GM18498 (cell line): ENCODE results near the gene RAMP3.

ENCODE experiments used
- ATAC-seq: cut with Tn5 transposase; IDR thresholded peaks from one replicate; pipeline ENCODE4 v1.9.1; 2021; ENCODE audit warnings: mild to moderate bottlenecking, moderate library complexity; ENCODE audit not compliant: unreplicated experiment

RAMP3 gene

GRCh38 chr7:45178241-45179225 lies 20.9 kb downstream of the RAMP3 start:
- ATAC-seq: no peak

DNA sequence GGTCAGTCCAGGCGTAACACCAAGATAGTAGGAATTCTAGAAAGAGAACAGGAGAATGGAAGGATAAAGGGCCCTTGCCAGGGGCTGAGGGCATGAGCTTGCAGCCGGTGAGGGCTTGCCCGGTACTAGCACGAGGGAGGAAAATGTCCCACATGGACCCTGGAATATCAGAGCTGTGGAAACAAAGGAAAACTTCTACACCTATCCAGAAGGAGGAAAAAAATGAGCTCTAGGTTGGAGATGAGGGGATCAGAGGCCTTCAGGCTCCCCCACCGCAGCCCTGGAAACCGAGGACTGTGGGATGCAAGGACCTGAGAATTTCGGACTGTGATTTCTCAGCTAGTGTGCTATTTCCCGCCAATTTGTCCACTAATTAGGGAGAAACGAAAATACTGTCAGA lies 22.1 kb downstream of the RAMP3 start:
- no peak for ATAC-seq

GRCh38 chr7:45180084-45180986 lies 22.7 kb downstream of the RAMP3 start:
- ATAC-seq: no peak

DNA sequence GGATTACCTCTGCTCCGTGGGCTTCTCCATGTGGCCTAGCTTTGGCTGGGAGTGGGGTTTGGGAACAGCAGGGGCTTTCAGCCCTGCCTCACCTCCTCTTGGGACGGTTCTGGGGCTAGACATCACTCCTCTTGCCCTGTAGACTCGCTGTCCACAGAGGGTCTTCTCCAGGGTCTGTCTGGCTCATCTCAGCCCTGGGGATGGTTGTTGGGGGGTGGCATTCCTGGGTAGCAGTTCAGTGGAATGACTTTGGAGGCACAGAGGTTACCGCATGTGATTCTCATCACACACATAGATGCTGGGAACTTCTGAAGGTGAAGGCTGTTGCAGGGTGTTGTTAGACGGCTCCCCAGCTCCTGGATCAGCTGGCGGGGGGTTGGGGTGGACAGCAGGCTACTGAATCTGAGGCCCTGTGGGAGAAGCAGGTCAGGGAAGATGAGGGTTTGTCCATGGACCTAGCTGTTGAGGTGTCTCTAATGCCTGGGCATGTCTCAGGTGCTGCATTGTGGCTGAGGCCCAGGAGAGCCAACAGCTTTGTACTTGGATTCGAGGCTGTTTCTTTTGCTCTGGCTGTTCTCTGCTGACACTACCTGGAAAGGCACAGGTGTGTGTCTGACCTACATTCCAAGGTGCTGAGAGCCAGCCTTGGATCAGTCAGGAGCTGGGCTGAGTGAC lies 23.8 kb downstream of the RAMP3 start:
- ATAC-seq: no peak

- no peak for ATAC-seq
These were observed 24.6 kb downstream of the RAMP3 start for GRCh38 chr7:45181991-45182855.

DNA sequence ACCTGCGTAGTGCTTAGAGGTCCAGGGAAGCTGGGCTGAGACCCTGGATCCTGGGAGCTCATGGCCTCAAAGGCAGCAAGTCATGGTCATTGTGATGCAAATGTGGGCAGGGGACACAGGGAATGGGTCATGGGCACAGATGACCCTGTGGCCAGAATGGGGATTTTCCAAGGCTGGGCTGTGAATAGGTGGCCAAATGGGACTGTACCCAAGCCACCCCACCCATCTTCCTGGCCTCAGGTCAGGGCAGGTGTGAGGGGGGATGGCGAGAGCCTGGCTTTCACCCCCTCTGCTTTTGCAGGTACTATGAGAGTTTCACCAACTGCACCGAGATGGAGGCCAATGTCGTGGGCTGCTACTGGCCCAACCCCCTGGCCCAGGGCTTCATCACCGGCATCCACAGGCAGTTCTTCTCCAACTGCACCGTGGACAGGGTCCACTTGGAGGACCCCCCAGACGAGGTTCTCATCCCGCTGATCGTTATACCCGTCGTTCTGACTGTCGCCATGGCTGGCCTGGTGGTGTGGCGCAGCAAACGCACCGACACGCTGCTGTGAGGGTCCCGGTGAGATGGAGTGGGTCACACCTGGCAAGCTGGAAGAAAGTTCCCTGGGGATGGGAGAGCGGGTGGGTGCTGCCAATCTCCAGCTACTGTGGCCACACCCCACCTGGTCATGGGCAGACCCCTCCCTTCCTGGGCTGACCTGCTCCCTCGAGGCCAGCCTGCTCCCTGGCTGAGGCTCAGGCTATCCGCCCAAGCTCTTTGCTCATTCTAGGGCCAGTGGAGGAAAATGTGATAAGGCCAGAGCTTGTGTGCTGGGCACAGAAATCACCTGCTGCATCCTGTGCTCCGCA lies 25.5 kb downstream of the RAMP3 start:
- ATAC-seq: no peak

- no peak for ATAC-seq
These were observed 26.2 kb downstream of the RAMP3 start for GRCh38 chr7:45183711-45184210.

DNA sequence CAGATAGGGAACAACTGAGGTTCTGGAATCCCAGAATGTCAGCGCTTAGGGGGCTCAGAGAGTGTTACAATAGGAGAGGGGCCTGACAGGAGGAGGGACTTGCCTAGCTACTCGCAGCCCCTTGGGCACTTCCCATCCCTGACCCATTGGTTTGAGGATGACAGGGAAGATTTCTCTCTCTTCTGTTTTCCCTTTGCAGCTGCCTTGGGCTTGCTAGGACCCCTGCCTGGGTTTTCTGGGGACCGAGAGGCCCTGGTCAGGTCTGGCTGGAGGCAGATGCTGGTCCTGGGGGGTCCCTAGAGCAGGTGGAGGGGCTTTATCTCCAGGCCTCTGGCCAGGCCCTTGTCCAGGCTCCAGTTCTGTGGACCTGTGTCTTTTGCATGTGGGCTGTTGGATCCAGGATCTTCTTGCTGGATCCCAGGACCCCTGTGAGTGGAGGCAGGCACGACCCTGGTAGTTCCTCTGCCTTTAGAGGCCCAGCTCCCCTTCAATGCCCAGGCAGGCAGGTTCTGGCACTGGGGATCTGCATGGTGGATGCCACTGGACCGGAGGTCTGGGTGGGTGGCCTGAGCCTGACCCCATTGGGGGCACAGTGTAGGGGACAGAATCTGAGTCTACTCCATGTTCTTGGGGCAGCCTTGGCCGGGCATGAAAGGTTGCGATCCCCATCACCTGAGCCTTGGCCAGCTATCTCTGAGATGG lies 26.9 kb downstream of the RAMP3 start:
- ATAC-seq: no peak

- ATAC-seq: no peak
These were observed 27.7 kb downstream of the RAMP3 start for GRCh38 chr7:45185028-45185863.

- no peak for ATAC-seq
These were observed 28.3 kb downstream of the RAMP3 start for GRCh38 chr7:45185864-45186250.

GRCh38 chr7:45186261-45186813 lies 28.7 kb downstream of the RAMP3 start:
- ATAC-seq: no peak

DNA sequence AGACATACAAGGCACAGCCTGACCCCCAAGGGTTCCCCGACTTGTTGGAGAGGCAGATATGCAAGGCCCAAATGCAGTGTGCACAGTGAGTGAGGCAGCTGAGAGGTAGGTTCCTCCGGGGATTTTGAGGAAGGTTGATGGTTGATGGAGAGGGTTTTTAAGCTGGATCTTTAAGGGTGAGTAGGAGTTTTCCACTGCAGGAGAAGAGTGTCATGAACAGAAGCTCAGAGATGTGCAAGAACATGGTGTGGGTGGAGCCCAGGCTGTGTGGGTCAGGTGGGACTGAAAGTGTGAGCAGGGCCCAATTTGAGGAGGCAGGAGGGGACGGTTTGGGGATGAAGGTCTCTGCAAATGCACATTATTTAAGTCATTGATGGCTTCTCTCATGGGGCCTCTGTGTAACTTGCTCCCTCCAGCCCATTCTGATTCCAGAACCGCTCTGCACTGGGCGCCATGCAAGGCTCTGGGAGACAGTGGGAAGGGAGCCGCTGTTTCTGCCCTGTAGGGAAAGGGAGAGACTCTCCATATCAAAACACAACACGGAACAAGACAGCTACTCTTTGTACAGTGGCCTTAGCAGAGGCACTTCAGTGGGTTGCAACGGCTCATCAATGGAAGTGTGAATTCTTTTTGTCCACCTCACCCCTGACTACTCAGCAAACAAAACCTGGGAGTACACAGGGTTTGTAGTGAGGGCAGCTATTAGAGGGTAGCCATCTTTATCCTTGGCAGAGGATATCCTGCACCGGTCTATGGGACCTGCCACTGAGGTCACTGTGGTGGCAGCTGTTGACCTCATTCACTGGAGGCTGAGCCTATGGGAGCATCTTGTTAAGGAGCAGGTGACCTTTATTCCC lies 29.7 kb downstream of the RAMP3 start:
- no peak for ATAC-seq

GRCh38 chr7:45187946-45188411 lies 30.4 kb downstream of the RAMP3 start:
- no peak for ATAC-seq

DNA sequence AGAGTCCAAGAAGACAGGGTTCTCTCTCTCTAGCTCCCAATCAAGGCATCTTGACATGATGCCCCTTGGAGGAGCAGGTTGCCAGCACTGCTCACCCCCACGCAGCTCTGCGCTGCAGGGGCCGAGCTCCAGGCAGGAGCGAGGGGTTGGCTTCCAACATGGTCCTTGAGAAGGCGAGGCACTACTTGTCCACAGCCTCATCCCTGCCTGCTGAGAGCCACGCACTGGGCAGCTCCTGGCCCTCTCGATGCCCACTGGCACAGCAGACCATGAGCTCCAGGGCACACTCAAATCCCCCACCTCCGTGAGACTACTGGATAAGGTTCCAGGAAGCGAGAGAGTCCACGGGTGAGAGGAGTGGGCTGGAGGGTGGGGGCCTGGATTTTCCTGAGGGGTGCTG lies 31.1 kb downstream of the RAMP3 start:
- no peak for ATAC-seq

DNA sequence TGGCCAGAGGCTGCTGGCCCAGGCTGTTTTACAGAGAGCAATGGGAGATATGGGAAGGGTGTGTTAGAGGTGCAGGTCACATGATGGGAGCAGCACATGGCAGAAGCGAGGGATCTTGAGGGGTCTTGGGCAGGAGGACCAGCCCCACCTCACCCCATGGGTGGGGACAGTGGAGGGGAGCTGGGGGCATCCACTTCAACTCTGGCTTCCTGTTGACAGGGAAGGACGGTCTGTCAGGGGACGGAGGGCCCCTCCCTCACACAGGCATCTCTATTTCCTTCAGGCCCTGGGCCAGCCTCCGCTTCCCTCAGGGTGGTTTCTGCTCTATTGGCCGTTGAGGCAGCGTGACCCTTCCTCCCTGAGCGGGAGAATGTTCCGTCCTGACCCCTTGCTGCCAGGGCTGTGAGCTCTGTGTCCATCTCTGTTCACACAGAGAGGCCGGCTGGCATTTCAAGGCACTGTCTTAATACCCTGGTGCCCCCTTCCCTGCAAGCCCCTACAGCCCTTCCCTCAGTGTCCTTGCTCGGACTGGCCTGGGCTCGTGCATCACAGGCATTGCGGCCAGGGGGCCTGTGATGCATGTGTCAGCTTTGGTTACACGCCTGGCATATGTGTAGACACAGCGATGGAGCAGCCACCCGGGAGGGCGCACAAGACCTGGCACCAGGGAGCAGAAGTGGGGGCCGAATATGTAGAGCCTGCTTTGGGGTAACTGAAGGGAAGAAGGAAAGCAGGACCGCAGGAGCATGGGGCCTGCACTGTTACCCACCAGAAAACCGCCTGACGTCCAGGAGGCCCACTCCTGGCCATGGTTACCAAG lies 31.8 kb downstream of the RAMP3 start:
- no peak for ATAC-seq
